ENCODE measurements around the gene GPR61.

DNA sequence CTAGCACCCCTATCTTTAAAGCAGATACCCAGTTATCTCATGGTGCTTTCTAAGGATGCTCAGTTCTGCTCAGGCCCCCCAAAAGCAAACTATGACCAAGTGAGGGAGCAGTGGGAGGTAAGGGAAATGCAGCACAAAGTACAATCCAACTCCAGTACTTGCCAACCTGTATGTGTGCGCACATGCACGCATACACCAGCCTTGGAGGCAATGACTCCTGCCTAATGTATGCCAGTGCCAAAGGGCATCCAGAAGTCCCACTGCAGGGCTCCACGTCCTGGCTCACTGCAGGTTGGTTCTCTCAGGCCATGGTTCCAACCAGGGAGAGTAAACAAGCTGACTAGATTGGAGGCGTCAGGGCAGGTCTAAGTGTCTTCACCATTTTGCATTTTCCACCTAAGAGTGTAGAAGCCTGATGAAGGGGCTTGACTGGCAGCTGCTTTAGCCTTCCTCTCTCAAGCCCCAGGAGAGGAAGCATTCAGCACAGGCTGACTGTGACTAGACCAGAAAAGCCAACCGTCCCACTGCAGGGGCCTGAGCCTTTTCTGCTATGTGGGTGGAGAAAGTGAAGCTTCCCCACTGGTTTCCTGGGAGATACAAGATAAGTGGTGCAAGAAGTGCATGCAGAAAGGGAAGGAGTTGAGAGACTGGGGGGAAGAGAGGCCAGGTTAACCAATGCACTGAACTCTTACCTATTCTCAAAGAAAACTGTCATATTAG lies 37.9 kb upstream of the GPR61 start:
- TF ChIP-seq POLR2A (IDR thresholded peaks at IDR 0.05) = no peak
- TF ChIP-seq, protein P1, sequence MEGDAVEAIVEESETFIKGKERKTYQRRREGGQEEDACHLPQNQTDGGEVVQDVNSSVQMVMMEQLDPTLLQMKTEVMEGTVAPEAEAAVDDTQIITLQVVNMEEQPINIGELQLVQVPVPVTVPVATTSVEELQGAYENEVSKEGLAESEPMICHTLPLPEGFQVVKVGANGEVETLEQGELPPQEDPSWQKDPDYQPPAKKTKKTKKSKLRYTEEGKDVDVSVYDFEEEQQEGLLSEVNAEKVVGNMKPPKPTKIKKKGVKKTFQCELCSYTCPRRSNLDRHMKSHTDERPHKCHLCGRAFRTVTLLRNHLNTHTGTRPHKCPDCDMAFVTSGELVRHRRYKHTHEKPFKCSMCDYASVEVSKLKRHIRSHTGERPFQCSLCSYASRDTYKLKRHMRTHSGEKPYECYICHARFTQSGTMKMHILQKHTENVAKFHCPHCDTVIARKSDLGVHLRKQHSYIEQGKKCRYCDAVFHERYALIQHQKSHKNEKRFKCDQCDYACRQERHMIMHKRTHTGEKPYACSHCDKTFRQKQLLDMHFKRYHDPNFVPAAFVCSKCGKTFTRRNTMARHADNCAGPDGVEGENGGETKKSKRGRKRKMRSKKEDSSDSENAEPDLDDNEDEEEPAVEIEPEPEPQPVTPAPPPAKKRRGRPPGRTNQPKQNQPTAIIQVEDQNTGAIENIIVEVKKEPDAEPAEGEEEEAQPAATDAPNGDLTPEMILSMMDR (IDR thresholded peaks at IDR 0.05) = no peak
